ENCODE results near the gene TSC22D1. TPM values are rescaled to one million over a fixed set of nuclear protein-coding genes. Genes with fewer than 3 reads are reported as not detected.

TSC22D1 gene
- total RNA-seq, 4 donors from 2014 or later = 48.8 to 138 (median 92.7) TPM

DNA sequence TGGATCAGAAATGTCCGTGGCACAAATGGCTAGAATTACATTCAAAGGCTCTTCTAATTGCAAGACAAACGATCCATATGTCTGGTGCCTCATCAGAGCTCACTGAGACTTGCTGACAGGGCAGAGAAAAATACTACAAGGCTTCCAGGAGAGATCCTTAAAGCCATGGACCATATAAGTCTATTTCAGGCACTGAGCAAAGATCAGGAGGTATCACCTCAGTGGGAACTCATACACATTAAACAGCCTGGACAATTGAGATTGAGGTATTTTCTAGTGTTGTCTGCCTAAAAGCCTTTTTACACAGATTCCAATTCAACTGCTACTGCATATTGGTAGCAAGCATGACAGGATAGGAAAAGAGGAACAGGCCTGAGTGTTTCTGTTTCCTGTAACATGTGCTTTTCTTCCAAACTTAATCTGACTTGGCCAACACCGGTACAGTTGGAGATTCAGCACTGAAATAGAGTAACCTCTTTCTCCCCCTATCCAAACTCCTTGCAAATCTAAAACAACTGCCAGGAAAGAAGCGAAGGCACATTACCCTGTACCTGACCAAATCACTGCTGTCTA, 136.6 kb downstream of the TSC22D1 start:
- ATAC-seq (ENCODE audit: low FRiP score) (no peak), DNase-seq (ENCODE audit: low spot score) (no peak)
- TF ChIP-seq, protein P1, sequence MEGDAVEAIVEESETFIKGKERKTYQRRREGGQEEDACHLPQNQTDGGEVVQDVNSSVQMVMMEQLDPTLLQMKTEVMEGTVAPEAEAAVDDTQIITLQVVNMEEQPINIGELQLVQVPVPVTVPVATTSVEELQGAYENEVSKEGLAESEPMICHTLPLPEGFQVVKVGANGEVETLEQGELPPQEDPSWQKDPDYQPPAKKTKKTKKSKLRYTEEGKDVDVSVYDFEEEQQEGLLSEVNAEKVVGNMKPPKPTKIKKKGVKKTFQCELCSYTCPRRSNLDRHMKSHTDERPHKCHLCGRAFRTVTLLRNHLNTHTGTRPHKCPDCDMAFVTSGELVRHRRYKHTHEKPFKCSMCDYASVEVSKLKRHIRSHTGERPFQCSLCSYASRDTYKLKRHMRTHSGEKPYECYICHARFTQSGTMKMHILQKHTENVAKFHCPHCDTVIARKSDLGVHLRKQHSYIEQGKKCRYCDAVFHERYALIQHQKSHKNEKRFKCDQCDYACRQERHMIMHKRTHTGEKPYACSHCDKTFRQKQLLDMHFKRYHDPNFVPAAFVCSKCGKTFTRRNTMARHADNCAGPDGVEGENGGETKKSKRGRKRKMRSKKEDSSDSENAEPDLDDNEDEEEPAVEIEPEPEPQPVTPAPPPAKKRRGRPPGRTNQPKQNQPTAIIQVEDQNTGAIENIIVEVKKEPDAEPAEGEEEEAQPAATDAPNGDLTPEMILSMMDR (IDR thresholded peaks at IDR 0.05) = no peak

DNA sequence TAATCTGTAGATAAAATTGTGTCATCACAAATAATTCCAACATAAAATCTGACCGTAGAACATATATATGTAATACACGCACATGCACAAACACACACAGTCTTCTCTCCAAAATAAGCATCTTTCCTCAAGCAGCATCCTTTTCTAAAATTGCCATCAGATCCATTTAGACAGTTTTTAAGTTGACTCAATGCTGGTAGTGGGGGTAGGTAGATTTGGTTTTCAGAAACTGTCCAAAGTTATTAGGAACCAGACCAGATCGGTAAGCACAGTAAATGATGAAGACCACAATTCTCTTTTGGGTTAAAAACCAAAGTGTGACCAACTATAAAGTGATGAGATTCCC, 137.9 kb downstream of the TSC22D1 start:
- TF ChIP-seq, protein P1 (IDR thresholded peaks at IDR 0.05) = no peak

DNA sequence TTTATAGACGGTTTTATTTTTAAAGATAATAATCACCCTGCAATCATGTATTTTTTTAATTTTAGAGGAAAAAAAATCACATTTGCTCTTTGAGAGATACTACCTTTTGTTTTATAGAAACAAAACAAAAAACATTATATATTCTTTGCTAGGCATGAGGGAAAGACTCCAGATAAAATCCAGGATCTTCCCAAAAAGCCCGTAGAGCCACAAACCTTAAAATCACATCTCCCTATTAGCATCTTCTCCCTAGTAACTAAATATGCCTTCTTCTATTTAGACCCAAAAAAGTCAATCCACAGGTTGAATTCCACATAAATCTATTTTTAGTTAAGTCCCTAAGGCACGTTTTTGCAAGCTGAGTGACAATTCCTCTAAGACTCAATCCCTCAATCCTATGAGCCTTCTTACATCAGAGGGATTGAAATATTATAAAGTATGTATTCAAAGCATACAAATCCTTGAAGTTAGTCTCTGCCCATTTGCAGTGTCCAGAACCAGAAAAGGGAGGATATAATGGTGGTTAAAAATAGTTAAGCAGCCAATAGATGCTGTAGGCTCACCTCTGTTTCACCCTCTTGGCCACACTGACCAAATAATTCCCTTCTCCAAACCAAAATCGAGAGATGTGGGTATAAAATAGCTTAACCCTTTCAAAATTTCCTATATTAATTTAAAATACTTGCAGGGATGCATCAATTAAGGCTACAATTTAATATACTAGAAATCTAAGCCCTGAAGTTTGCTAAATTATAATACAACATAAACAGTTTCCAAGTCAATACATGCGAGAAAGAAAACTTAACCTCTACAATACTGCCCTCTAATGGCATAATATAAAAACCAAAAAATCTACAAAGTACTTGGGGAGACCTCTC, 138.5 kb downstream of the TSC22D1 start:
- no peak for ATAC-seq (ENCODE audit: low FRiP score)
- DNase-seq (ENCODE audit: low spot score) = no peak

More for the DNA sequence above, 137.9 kb downstream of the TSC22D1 start:
- DNase-seq (ENCODE audit: low spot score) = no peak
- no peak for ATAC-seq (ENCODE audit: low FRiP score)

DNA sequence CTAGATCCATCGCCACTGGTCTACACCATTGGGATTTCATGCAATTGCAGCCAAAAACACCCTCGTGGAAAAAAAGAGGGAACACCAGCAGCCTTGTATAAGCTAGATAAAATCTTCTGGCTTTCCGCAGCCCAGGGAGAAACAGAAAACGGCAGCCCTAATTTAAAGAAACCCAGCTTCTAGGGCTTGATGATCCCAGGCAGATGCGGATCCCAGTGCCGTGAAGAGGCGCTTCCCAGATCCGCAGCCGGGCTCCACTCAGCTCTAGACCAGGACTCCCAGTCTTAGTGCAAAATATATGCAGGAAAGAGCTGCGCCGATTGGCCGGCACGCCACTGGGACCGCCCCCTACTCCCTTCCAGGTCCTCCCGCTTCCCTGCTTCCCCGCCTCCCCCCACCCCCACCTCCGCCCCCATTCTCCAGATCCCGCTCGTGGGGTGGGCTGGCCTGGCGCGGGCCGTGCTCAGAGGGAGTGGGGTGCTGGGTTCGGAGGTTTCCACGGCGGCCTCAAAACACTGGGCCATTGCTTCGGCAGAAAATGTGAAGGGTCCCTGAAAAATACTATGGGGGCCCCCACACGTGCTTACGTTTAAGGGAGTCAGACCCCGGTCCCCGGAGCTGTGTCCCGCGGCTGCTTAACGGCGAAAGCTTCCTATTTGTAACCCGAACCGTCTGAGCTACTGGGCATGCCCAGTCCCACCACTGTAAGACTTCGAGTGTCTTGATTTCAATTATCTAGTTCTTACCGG, 139.4 kb downstream of the TSC22D1 start:
- ATAC-seq (ENCODE audit: low FRiP score) (peak; percentile 93), DNase-seq (ENCODE audit: low spot score) (peak; percentile 88)
- TF ChIP-seq, protein P1 (IDR thresholded peaks at IDR 0.05) = no peak

More for the DNA sequence above, 138.5 kb downstream of the TSC22D1 start:
- TF ChIP-seq, protein P1 (IDR thresholded peaks at IDR 0.05) = no peak

DNA sequence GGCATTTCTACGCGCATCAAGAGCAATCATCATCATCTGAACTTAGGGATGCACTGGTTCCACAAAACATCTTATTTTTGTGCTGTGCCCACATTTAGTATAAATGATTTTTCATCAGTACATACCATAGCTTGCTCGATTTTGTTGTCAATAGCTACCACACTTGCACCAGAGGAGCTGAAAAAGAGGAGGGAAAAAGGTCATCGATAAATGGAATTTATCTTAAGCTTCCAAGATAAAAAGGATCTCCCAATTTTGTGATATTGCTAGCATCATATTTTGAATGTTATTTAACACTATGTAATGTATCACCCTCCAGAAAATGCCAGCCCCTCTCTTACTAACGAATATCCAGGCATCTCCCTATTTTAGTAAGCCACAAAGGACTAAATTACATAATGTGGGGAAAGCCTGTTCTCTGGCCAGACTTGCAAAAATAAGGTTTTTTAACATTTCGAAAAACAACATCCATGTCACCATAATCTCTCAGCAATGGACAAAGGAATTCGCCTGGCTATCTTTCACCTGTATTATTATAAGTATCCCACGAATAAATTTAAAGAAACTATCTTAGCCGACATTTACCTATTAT, 140.1 kb downstream of the TSC22D1 start:
- DNase-seq (ENCODE audit: low spot score) (no peak), ATAC-seq (ENCODE audit: low FRiP score) (no peak)
- TF ChIP-seq, protein P1 (IDR thresholded peaks at IDR 0.05) = no peak

DNA sequence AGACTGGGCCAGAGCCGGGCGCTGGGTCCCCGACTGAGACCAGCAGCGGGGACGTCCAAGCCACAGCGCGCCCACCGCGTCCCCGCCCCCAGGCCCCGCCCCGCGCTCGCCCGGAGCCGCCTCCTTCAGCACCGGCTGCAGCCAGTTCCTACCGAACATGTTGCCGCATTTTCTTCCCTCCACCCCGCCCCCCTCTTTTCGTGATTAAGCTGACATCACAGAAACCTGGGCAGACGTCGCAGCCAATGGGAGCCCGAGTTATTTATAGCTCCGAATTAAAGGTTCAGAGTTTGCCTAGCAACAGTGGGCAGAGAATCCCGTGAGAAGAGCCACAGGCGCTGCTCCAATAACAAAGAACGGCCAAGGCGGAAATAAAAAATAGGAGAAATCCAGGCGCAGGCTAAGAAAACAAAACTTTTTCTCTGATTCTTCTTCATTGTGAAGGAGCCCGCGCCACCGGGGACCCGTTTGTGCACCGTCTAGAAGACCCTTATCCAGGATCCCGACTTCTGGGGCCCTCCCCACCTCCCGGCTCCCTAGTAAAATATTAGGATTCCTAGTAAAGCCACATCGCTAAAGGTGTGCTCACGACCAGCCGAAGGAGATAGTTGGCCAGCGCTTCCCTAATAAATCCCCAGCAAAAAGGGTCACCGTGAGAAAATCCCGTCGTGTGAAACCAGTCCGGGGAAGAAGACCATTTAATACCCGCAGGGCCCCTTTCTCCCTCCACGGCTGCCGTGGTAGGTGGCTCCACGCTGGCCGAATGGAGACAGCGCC, 140.8 kb downstream of the TSC22D1 start:
- TF ChIP-seq, protein P1 (IDR thresholded peaks at IDR 0.05) = no peak
- DNase-seq (ENCODE audit: low spot score) (peak; percentile 89), ATAC-seq (ENCODE audit: low FRiP score) (peak; percentile 75)

Data from omental fat pad (tissue), 4 donors.